Natural killer cell (primary cell): ENCODE data around the gene MAVS. TPM values are rescaled to one million over a fixed set of nuclear protein-coding genes. Genes with fewer than 3 reads are reported as not detected.

Experiments used
- ATAC-seq, 3 donors: fragments of 150-1000 bp in 2 of 3; fragments of 200-7000 bp in 1 of 3; cut with Tn5 transposase; 1 replicate in 1 of 3; 2 replicates in 2 of 3; pipeline ENCODE4 v1.10.0; 2021; ENCODE audit warnings: mild to moderate bottlenecking in 2 of 3, moderate library complexity in 2 of 3
- DNase-seq, 2 donors: peaks; one replicate each; pipeline versions ENCODE4 v3.0.0 to v3.0.0-alpha.2; 2013 to 2021; ENCODE audit warnings: mixed read lengths in 1 of 2
- H3K27ac ChIP-seq: one replicate; pipeline ENCODE4 v1.5.1; 2013; ENCODE audit warnings: mild to moderate bottlenecking, low read length
- H3K27me3 ChIP-seq: one replicate; pipeline ENCODE4 v1.6.1; 2013; ENCODE audit warnings: low read length; ENCODE audit not compliant: control insufficient read depth, insufficient read depth
- H3K36me3 ChIP-seq: one replicate; pipeline ENCODE4 v1.6.1; 2013; ENCODE audit warnings: low read length; ENCODE audit not compliant: control insufficient read depth, insufficient read depth
- H3K4me1 ChIP-seq: one replicate; pipeline ENCODE4 v1.6.1; 2013; ENCODE audit warnings: low read length; ENCODE audit not compliant: control insufficient read depth, insufficient read depth
- H3K4me3 ChIP-seq: one replicate; pipeline ENCODE4 v1.5.1; 2013; ENCODE audit warnings: low read length
- H3K9me3 ChIP-seq: one replicate; pipeline ENCODE4 v1.6.1; 2013; ENCODE audit warnings: low read length; ENCODE audit not compliant: control insufficient read depth, insufficient read depth
- H3K27ac Mint-ChIP-seq, 2 donors: one replicate each; pipeline ENCODE4 v1.8.0; 2022; ENCODE audit warnings: mild to moderate bottlenecking in 2 of 2, mixed read lengths in 2 of 2, moderate library complexity in 1 of 2
- H3K27me3 Mint-ChIP-seq, 2 donors: one replicate each; pipeline ENCODE4 v1.8.0; 2022; ENCODE audit warnings: low read depth in 2 of 2, mixed read lengths in 2 of 2
- H3K36me3 Mint-ChIP-seq: one replicate; pipeline ENCODE4 v1.8.0; 2022; ENCODE audit warnings: mixed read lengths
- H3K4me1 Mint-ChIP-seq, 2 donors: one replicate each; pipeline ENCODE4 v1.8.0; 2022; ENCODE audit warnings: mixed read lengths in 2 of 2
- H3K4me3 Mint-ChIP-seq: one replicate; pipeline ENCODE4 v1.8.0; 2022; ENCODE audit warnings: mild to moderate bottlenecking, moderate library complexity, mixed read lengths
- H3K9me3 Mint-ChIP-seq, 2 donors: one replicate each; pipeline ENCODE4 v1.8.0; 2022; ENCODE audit warnings: mixed read lengths in 2 of 2
- WGBS: methylation state at CpG from one replicate; pipeline ENCODE4 v1.1.7; 2013; ENCODE audit warnings: missing lambda C conversion rate; ENCODE audit not compliant: insufficient coverage; 5-methylcytosine and 5-hydroxymethylcytosine counted together
- intact Hi-C: fragments of 100-400 bp; cut with micrococcal nuclease; formaldehyde crosslinking; loops from one replicate; pipeline ENCODE4 v1.14.2; 2022
- total RNA-seq, 4 donors: library from RNA; stranded (reverse); fragments of 120-200 nt in 1 of 4; gene quantifications; one replicate each; pipeline versions ENCODE4 v1.2.3 to v1.2.4, GENCODE V29; 2013 to 2022
- TF ChIP-seq, protein P1 (sequence below): fragments of 200-600 bp; IDR thresholded peaks from one replicate; pipeline ENCODE4 v1.8.0; 2022; ENCODE audit warnings: antibody characterized with exemption

Gene MAVS
- total RNA-seq, 3 donors from 2014 or later (not counting 1 experiment from before 2014, with no cell fraction given), result 23.1 to 30.8 (median 26.4) TPM

DNA sequence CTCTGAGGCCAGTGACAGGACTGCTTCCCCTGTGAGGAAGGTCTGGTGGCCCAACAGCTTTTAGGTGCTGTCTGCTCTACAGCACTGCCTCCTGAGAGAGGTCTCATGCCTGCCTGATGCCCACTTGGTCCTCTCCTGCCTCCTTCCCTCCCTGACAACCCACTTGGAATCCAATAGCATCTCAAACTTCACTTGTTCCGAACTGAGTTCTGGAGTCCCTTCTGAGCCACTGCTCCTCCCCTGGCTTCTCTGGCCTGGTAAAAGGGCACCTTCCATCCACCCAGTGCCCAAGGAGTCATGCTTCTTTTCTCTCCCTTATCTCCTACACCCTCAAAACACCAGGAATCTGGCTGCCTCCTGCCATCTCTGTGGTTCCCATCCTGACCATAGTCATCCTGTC is 1.9 kb downstream of the MAVS start:
- intact Hi-C loops, result loop anchor here (5.0 kb wide), 1 partner anchor 51 kb away; the partner anchor contains the start of gene CDC25B
- Mint-ChIP-seq H3K27ac (peak overlapping the region; percentile 81 to 89), H3K9me3 (no peaks in the 10 kb centered on the region), H3K27me3 (no peaks in the 10 kb centered on the region), H3K36me3 (no peaks in the 10 kb centered on the region), H3K4me1 (peaks cover 16 to 31% of the 10 kb centered on the region in 2 donors), H3K4me3 (peak overlapping the region; percentile 55)
- no peaks in the 10 kb centered on the region for H3K27me3 ChIP-seq
- no peak overlapping the region for H3K4me3 ChIP-seq
- no peaks in the 10 kb centered on the region for H3K36me3 ChIP-seq
- no peak for DNase-seq
- TF ChIP-seq, protein P1, sequence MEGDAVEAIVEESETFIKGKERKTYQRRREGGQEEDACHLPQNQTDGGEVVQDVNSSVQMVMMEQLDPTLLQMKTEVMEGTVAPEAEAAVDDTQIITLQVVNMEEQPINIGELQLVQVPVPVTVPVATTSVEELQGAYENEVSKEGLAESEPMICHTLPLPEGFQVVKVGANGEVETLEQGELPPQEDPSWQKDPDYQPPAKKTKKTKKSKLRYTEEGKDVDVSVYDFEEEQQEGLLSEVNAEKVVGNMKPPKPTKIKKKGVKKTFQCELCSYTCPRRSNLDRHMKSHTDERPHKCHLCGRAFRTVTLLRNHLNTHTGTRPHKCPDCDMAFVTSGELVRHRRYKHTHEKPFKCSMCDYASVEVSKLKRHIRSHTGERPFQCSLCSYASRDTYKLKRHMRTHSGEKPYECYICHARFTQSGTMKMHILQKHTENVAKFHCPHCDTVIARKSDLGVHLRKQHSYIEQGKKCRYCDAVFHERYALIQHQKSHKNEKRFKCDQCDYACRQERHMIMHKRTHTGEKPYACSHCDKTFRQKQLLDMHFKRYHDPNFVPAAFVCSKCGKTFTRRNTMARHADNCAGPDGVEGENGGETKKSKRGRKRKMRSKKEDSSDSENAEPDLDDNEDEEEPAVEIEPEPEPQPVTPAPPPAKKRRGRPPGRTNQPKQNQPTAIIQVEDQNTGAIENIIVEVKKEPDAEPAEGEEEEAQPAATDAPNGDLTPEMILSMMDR, result no peak
- H3K27ac ChIP-seq, result no peak overlapping the region
- H3K4me1 ChIP-seq, result peaks cover 22% of the 10 kb centered on the region
- ATAC-seq, result no peak
- WGBS, result 94% methylated on average over 1 of the region's 1 CpG
- H3K9me3 ChIP-seq, result no peaks in the 10 kb centered on the region

DNA sequence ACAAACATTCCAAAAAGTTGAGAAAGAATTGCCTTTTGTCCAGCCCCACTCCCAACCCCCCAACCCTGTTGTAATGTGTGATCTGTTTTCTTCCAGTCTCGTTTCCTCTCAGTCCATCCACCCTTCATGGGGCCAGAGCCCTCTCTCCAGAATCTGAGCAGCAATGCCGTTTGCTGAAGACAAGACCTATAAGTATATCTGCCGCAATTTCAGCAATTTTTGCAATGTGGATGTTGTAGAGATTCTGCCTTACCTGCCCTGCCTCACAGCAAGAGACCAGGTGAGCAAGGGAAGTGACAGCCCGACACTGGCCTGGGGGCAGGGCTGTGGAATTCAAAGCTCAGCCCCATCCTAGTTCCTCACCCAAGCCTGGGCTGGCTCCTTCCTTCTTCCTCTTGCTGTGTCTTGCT is 7.8 kb downstream of the MAVS start:
- no peaks in the 10 kb centered on the region for H3K27me3 ChIP-seq
- no peaks in the 10 kb centered on the region for H3K9me3 ChIP-seq
- no peak overlapping the region for H3K27ac ChIP-seq
- DNase-seq, result no peak
- no peaks in the 10 kb centered on the region for H3K4me1 ChIP-seq
- peaks cover 7% of the 10 kb centered on the region for H3K36me3 Mint-ChIP-seq
- peaks cover 15 to 16% of the 10 kb centered on the region in 2 donors for H3K4me1 Mint-ChIP-seq
- intact Hi-C loops, result loop anchor here (2.0 kb wide), 2 partner anchors 34 to 68 kb away; partner anchors contain the start of genes AP5S1 and CENPB
- 97% methylated on average over 3 of the region's 4 CpGs for WGBS
- no peak for ATAC-seq
- H3K27ac Mint-ChIP-seq, result no peak overlapping the region
- no peak overlapping the region for H3K4me3 Mint-ChIP-seq
- H3K4me3 ChIP-seq, result no peak overlapping the region
- no peaks in the 10 kb centered on the region for H3K27me3 Mint-ChIP-seq
- H3K9me3 Mint-ChIP-seq, result no peaks in the 10 kb centered on the region
- TF ChIP-seq, protein P1, result no peak
- H3K36me3 ChIP-seq, result peaks cover 18% of the 10 kb centered on the region

DNA sequence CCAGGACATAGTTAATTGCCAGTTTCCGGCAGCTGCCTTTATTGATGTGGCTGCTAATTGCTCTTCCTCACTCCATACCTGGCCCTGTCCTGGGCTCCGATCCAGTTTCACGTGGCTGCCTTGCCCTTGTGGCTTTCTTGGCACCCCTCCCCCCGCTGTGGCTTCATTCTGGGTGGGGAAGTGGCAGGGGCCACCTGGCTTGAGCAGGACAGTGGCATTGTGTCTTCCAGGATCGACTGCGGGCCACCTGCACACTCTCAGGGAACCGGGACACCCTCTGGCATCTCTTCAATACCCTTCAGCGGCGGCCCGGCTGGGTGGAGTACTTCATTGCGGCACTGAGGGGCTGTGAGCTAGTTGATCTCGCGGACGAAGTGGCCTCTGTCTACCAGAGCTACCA is 10.8 kb downstream of the MAVS start:
- no peaks in the 10 kb centered on the region for H3K27me3 Mint-ChIP-seq
- Histone ChIP-seq H3K27me3 (no peaks in the 10 kb centered on the region), H3K9me3 (no peaks in the 10 kb centered on the region), H3K27ac (no peak overlapping the region), H3K4me3 (no peak overlapping the region), H3K4me1 (no peaks in the 10 kb centered on the region), H3K36me3 (peaks cover 34% of the 10 kb centered on the region)
- no peak overlapping the region for H3K4me3 Mint-ChIP-seq
- peaks cover 7% of the 10 kb centered on the region for H3K36me3 Mint-ChIP-seq
- intact Hi-C loops, result no loop called here
- DNase-seq, result no peak
- H3K9me3 Mint-ChIP-seq, result no peaks in the 10 kb centered on the region
- TF ChIP-seq, protein P1, result no peak
- peaks cover 11 to 12% of the 10 kb centered on the region in 2 donors for H3K4me1 Mint-ChIP-seq
- ATAC-seq, result no peak
- peak overlapping the region in 1 of 2 donors; percentile 61 for H3K27ac Mint-ChIP-seq
- 81% methylated on average over 14 of the region's 14 CpGs for WGBS

DNA sequence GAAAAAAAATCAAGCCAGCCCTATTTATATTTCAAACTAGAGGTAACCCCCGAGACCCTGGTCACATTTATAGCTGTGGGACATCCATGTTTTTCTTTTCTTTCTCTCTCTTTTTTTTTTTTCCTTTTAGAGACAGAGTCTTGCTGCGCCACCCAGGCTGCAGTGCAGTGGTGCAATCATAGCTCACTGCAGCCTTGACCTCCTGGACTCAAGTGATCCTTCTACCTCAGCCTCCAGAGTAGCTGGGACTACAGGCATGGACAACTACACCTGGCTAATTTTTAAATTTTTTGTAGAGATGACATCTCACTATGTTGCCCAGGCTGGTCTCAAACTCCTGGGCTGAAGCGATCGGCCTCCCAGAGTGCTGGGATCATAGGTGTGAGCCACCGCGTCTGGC is 12.1 kb downstream of the MAVS start:
- Histone ChIP-seq H3K4me3 (no peak overlapping the region), H3K36me3 (peaks cover 47% of the 10 kb centered on the region), H3K27me3 (no peaks in the 10 kb centered on the region), H3K27ac (no peak overlapping the region), H3K4me1 (no peaks in the 10 kb centered on the region), H3K9me3 (no peaks in the 10 kb centered on the region)
- Mint-ChIP-seq H3K9me3 (no peaks in the 10 kb centered on the region), H3K36me3 (peaks cover 7% of the 10 kb centered on the region), H3K4me1 (peaks cover 11 to 15% of the 10 kb centered on the region in 2 donors), H3K4me3 (no peak overlapping the region), H3K27me3 (no peaks in the 10 kb centered on the region), H3K27ac (no peak overlapping the region)
- WGBS, result 95% methylated on average over 6 of the region's 6 CpGs
- TF ChIP-seq, protein P1, result no peak
- intact Hi-C loops, result no loop called here
- ATAC-seq (no peak), DNase-seq (no peak)
